Endometrial microvascular endothelial cells (primary cell): ENCODE results near the gene ATP5ME. TPM values are rescaled to one million over a fixed set of nuclear protein-coding genes. Genes with fewer than 3 reads are reported as not detected.
"Not testable (repeated sequence)": the region's sequence is repeated elsewhere in the genome, so short reads cannot be mapped to it uniquely, and the experiment has no call there.

Source experiments
- in situ Hi-C: cut with HindIII; loops from 2 replicates; pipeline ENCODE4 v1.10.0; 2017; ENCODE audit warnings: low sequenced_read_pairs, low pct_unique_long_range_greater_than_20kb; ENCODE audit errors: inconsistent ontology term
- total RNA-seq: library from RNA; depleted of rRNA; stranded (reverse); fragments of >200 nt; gene quantifications from one replicate; pipeline ENCODE4 v1.2.3, GENCODE V29; 2015; ENCODE audit errors: inconsistent ontology term

Gene ATP5ME
- total RNA-seq, 1 donor from 2014 or later = 168 TPM

- in situ Hi-C loops = no loop called here
Measured at GRCh38 chr4:649751-650310, 24.2 kb downstream of the ATP5ME start.

- in situ Hi-C loops = no loop called here
Measured at GRCh38 chr4:649293-649625, 24.8 kb downstream of the ATP5ME start.

- in situ Hi-C loops = no loop called here
Measured at GRCh38 chr4:648579-649292, 25.3 kb downstream of the ATP5ME start.

- in situ Hi-C loops = no loop called here
Measured at GRCh38 chr4:647481-647880, 26.6 kb downstream of the ATP5ME start.

- in situ Hi-C loops = no loop called here
Measured at GRCh38 chr4:646460-646859, 27.6 kb downstream of the ATP5ME start.

- in situ Hi-C loops = not testable (repeated sequence)
Measured at GRCh38 chr4:642366-642765, 31.7 kb downstream of the ATP5ME start.

- in situ Hi-C loops = no loop called here
Measured at GRCh38 chr4:637536-638280, 36.4 kb downstream of the ATP5ME start.

GRCh38 chr4:636628-637159 lies 37.4 kb downstream of the ATP5ME start:
- in situ Hi-C loops = no loop called here

- in situ Hi-C loops = no loop called here
Measured at GRCh38 chr4:635851-636627, 38.0 kb downstream of the ATP5ME start.

- in situ Hi-C loops = not testable (repeated sequence)
Measured at GRCh38 chr4:635066-635835, 38.8 kb downstream of the ATP5ME start.

- in situ Hi-C loops = no loop called here
Measured at GRCh38 chr4:634599-634985, 39.5 kb downstream of the ATP5ME start.

- in situ Hi-C loops = no loop called here
Measured at GRCh38 chr4:633976-634598, 40.0 kb downstream of the ATP5ME start.

- in situ Hi-C loops = no loop called here
Measured at GRCh38 chr4:633406-633805, 40.7 kb downstream of the ATP5ME start.

- in situ Hi-C loops = no loop called here
Measured at GRCh38 chr4:632926-633325, 41.1 kb downstream of the ATP5ME start.

GRCh38 chr4:632196-632790 lies 41.8 kb downstream of the ATP5ME start:
- in situ Hi-C loops = no loop called here

GRCh38 chr4:630656-631055 lies 43.4 kb downstream of the ATP5ME start:
- in situ Hi-C loops = no loop called here

GRCh38 chr4:629915-630641 lies 44.0 kb downstream of the ATP5ME start:
- in situ Hi-C loops = no loop called here
